Measurements from ENCODE around the gene FAM107B. TPM values are rescaled to one million over a fixed set of nuclear protein-coding genes. Genes with fewer than 3 reads are reported as not detected.

The FAM107B gene
- total and polyA plus RNA-seq, 10 of the 15 experiments (the other 5 are each of a cell fraction or from before 2014, with no cell fraction given), result 22.9 to 162 (median 86.6) TPM

GRCh38 chr10:14608381-14609001 lies 166.2 kb downstream of the FAM107B start (continued):
- TF ChIP-seq BACH1 (IDR thresholded peaks at IDR 0.05; ENCODE audit: borderline replicate concordance) (no peak), MYC (IDR thresholded peaks at IDR 0.05; ENCODE audit: insufficient read depth, insufficient read length, insufficient replicate concordance, low read length, severe bottlenecking) (no peak)

- ChIA-PET CTCF (interaction anchor here (1.6 kb wide), 1 partner anchor 40 kb away, joined by 5 read pairs; no protein-coding TSS in a partner anchor), RAD21 (ENCODE audit: unreplicated experiment) (interaction anchor here (1.0 to 2.0 kb wide), 5 partner anchors 40 to 348 kb away, joined by 3 to 13 read pairs (median 3); no protein-coding TSS in a partner anchor), POLR2A (interaction anchor here (0.6 to 11.4 kb wide), 4 partner anchors 17 to 220 kb away, joined by 3 to 99 read pairs (median 4); no protein-coding TSS in a partner anchor), SMC1A (ENCODE audit: uncharacterized antibody, unreplicated experiment) (interaction anchor here (1.0 to 3.2 kb wide), 6 partner anchors 12 to 144 kb away, joined by 3 to 13 read pairs (median 6); no protein-coding TSS in a partner anchor)
- FAIRE-seq (no peak), DNase-seq (ENCODE audit: low read depth, low spot score) (no peak), ATAC-seq (no peak)
- peaks cover 2% of the 10 kb centered on the region; the same call in 2 of the 3 replicates for H3K9me3 ChIP-seq (replicated peaks; ENCODE audit: control insufficient read depth, insufficient read depth, low read length)
- H3K27me3 ChIP-seq (replicated peaks in 1 of 2; ENCODE audit: control insufficient read depth in 2 of 2, insufficient read depth in 2 of 2, low read length in 1 of 2), result no peaks in the 10 kb centered on the region
- WGBS (ENCODE audit: insufficient coverage, insufficient replicate concordance, low lambda C conversion rate, missing lambda C conversion rate), result 89% methylated on average over 2 of the region's 2 CpGs
- BruUV-seq (replicated peaks), result no TSS peak
- in situ Hi-C loops (cut with MboI), result loop anchor here (5.0 kb wide), 2 partner anchors 41 to 136 kb away; no protein-coding TSS in a partner anchor
- H3K36me3 ChIP-seq (ENCODE audit: control insufficient read depth in 2 of 2, insufficient read depth in 2 of 2, low read length in 1 of 2), result no peaks in the 10 kb centered on the region
- H2AFZ ChIP-seq (ENCODE audit: control insufficient read depth, low read depth, low read length), result no peak overlapping the region
- peaks cover 22% of the 10 kb centered on the region for H3K79me2 ChIP-seq (ENCODE audit: control insufficient read depth, insufficient read depth, low read length)
- H3K4me1 ChIP-seq (ENCODE audit: control insufficient read depth, insufficient read depth, low read length), result peaks cover 32% of the 10 kb centered on the region
- no peak overlapping the region for H3K27ac ChIP-seq (ENCODE audit: control insufficient read depth, insufficient read depth)
- intact Hi-C loops (cut with micrococcal nuclease; ENCODE audit: unreplicated experiment), result loop anchor here (5.0 kb wide), 1 partner anchor 346 kb away; the partner anchor contains the start of gene DCLRE1C
- no peak overlapping the region for H3K4me3 ChIP-seq
- H3K4me2 ChIP-seq (ENCODE audit: control insufficient read depth, insufficient read depth), result no peak overlapping the region
- H4K20me1 ChIP-seq (ENCODE audit: control insufficient read depth, insufficient read depth), result no peaks in the 10 kb centered on the region
- H3K9ac ChIP-seq (ENCODE audit: control insufficient read depth, insufficient read depth, low read length), result no peak overlapping the region
- TF ChIP-seq ELK1 (IDR thresholded peaks at IDR 0.05; ENCODE audit: low read depth, low read length) (no peak), GATAD2B (conservative IDR thresholded peaks at IDR 0.05; ENCODE audit: low read depth) (no peak), TCF7 (IDR thresholded peaks at IDR 0.05; ENCODE audit: borderline replicate concordance) (no peak), NFIC (IDR thresholded peaks at IDR 0.05; ENCODE audit: low read depth, low read length) (no peak), SIX5 (IDR thresholded peaks at IDR 0.05; ENCODE audit: low read depth, low read length, severe bottlenecking) (no peak), BCLAF1 (IDR thresholded peaks at IDR 0.05) (no peak), FOXM1 (IDR thresholded peaks at IDR 0.05; ENCODE audit: low read depth, low read length) (no peak), SMC3 (IDR thresholded peaks at IDR 0.05; ENCODE audit: borderline replicate concordance, low read length) (no peak), MYC (IDR thresholded peaks at IDR 0.05; ENCODE audit: insufficient read depth, insufficient read length, insufficient replicate concordance, low read length, severe bottlenecking) (no peak), TCF12 (IDR thresholded peaks at IDR 0.05; ENCODE audit: low read depth, low read length) (no peak), SRF (IDR thresholded peaks at IDR 0.05; ENCODE audit: low read depth in 2 of 2, low read length in 2 of 2) (no peak), ZNF592 (IDR thresholded peaks at IDR 0.05) (no peak)
These were observed 168.1 kb downstream of the FAM107B start for GRCh38 chr10:14606633-14607032.

Measured in GM12878 (cell line).